Umbilical cord (tissue), 2 donors: ENCODE data around the gene CMPK2. TPM values are rescaled to one million over a fixed set of nuclear protein-coding genes. Genes with fewer than 3 reads are reported as not detected.
"Not testable (repeated sequence)": the region's sequence is repeated elsewhere in the genome, so short reads cannot be mapped to it uniquely, and the experiment has no call there.

Experiments
- DNase-seq: peaks from one replicate; pipeline ENCODE4 v3.0.0-alpha.2; 2015; ENCODE audit warnings: low spot score
- total RNA-seq: library from RNA; depleted of rRNA; stranded (reverse); fragments of >200 nt; gene quantifications from one replicate; pipeline ENCODE4 v1.2.3, GENCODE V29; 2014; ENCODE audit warnings: low replicate concordance; ENCODE audit not compliant: insufficient read depth

CMPK2 gene, protein sequence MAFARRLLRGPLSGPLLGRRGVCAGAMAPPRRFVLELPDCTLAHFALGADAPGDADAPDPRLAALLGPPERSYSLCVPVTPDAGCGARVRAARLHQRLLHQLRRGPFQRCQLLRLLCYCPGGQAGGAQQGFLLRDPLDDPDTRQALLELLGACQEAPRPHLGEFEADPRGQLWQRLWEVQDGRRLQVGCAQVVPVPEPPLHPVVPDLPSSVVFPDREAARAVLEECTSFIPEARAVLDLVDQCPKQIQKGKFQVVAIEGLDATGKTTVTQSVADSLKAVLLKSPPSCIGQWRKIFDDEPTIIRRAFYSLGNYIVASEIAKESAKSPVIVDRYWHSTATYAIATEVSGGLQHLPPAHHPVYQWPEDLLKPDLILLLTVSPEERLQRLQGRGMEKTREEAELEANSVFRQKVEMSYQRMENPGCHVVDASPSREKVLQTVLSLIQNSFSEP
- total RNA-seq = 15.6 TPM

DNA sequence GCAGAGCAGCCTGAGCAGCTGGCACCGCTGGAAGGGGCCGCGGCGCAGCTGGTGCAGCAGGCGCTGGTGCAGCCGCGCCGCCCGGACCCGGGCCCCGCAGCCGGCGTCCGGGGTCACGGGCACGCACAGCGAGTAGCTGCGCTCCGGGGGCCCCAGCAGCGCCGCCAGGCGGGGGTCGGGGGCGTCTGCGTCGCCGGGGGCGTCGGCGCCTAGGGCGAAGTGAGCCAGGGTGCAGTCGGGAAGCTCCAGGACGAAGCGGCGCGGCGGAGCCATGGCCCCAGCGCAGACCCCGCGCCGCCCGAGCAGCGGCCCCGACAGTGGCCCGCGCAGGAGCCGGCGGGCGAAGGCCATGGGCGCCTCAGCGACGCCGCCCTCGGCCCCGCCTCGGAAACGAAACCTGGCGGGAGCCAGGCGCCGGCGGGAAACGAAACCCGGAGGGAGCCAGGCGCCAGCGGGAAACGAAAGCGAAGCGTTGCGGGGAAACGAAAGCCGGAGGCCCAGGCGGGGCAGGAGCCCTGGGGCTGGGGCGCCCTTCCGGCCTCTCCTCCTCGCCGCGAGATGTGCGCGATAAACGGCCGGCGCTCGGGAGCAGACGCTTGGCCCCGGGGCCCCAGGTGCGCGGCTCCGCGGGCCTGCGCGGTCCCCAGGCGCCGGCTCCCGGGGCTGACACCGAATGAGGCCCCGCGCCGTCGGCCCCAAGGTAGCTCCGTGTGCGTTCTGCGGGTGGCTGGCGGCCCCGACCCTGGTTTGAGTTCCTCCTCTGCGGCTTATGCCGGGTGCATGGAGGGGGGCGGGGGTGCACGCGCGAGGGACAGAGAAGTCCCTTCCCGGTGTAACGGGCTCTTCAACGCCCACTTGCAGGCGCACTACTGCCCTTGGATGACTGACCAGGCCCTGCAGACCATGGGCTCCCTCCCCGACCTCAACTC lies at the start of gene CMPK2:
TSS of gene CMPK2 (minus strand) at position 562 of the 929 bp plus-strand sequence. CDS start at position 351, 211 bp downstream.
- DNase-seq = peak; percentile 64

GRCh38 chr2:6915399-6915798 lies 49.7 kb upstream of the CMPK2 start:
- DNase-seq = no peak

DNA sequence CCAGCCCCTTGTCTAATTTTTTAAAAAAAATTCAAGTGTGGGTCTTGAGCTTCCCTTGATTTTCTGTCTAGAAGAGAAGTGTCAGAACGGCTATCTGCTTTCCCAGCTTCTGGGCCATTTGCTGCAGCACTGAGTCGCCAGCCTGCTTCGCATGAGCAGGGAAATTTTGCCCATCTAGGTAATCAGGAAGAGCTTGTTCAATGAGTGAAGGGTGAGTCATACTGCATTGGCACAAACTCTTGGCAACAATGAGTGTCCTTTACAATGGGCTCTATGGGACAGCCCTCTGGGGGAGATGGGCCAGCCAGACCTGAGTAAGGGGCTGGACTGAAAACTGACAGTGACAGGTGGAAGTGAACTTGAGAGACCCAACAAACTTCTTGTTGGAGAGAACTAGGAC lies 49.1 kb upstream of the CMPK2 start:
- DNase-seq = no peak

- DNase-seq = no peak
Measured at GRCh38 chr2:6913415-6914157, 47.9 kb upstream of the CMPK2 start.

GRCh38 chr2:6911721-6912120 lies 46.0 kb upstream of the CMPK2 start:
- no peak for DNase-seq

- no peak for DNase-seq
Measured at GRCh38 chr2:6909431-6910385, 44.0 kb upstream of the CMPK2 start.

DNA sequence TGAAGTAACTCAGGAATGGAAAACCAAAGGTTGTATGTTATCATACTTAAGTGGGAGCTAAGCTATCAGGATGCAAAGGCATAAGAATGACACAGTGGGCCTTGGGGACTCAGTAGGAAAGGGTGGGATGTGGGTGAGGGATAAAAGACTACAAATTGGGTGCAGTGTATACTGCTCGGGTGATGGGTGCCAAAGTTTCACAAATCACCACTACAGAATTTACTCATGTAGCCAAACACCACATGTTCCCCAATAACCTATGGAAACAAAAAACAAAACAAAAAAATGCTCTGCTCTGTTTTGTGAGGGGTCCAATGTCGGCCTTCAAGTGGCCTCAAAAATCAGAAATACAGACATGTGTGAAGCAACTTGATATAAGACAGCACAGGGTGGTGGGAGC lies 42.6 kb upstream of the CMPK2 start:
- DNase-seq = no peak

DNA sequence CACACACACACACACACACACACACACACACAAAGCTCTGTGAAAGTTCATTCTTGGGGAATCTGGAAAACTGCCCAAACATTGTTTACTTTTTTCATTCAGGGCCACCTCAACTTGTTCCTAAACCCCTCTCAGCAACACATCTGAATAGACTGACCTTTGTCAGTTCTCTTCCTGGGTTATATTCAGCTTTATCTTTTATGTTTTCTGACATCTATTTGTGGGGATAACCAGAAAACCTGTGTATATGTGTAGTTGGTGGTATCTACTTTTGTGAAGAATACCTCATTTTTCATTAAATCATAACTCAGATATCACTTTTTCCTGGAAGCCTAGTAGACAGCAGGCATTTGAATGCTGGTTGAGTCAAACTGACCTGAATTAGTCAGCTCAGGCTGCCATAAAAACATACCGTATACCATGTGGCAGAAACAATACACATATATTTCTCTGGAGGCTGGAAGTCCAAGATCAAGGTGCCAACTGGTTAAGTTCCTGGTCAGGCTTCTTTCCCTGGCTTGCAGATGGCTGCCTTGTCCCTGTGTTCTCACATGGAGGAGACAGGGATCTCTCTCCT lies 40.5 kb upstream of the CMPK2 start:
- no peak for DNase-seq

DNA sequence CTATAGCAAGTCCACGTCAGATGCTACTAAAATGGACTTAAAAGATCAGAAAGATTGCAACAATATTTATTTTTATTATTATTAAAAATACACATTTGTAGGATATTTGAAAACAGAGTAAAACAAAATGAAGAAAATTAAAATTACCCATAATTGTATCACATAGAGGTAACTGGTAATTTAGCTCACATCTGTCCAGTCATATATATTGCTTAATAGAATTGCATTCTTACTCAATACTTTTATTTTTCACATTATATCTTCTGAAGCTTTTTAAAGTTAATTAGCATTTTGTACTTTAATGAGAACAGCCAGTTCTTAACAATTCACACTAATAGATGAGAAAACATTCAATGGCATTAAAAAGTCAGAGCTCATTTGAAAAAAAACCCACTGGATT lies 40.0 kb upstream of the CMPK2 start:
- no peak for DNase-seq

DNA sequence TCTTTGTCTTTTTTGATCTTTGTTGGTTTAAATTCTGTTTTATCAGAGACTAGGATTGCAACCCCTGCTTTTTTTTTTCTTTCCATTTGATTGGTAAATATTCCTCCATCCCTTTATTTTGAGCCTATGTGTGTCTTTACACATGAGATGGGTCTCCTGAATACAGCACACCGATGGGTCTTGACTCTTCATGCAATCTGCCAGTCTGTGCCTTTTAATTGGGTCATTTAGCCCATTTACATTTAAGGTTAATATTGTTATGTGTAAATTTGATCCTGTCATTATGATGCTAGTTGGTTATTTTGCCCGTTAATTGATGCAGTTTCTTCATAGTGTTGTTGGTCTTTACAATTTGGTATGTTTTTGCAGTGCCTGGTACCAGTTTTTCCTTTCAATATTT lies 36.9 kb upstream of the CMPK2 start:
- DNase-seq = not testable (repeated sequence)

DNA sequence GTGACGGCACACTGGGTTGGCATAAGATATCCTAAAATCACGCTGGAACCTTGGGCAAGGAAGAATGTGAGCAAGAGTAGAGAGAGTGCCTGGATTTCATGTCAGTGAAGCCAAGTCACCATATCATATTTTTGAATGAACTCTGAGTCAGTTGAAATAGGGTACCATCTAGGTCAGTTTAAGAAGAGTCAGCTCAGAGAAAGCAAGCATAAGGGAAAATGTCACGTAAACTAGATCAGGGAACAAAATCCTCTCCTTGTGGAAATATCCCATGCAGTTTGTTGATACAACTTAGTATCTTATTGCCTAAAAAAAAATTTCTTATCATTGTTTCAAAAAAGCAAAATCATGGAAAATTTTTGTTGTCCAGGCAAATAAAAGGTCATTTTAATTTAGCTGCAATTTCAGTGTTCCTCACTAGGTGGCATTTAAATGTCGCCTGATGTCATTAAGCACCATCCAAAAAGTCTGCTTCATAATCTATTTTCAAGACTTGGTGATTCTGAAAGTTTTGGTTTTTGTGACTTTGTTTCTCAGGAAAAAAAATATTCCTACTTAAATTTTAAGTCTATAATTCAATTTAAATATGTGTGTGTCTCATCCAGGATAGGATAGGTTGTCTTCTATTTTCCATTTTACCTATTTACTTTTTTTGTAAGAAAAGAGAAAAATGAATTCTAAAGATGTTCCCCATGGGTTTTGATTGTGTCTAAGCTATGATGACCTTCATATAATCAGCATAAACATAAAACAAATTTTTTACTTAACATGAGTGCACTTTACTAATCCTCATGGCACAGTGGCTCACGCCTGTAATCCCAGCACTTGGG lies 31.4 kb upstream of the CMPK2 start:
- DNase-seq = peak; percentile 59

GRCh38 chr2:6893876-6894482 lies 28.3 kb upstream of the CMPK2 start:
- no peak for DNase-seq

DNA sequence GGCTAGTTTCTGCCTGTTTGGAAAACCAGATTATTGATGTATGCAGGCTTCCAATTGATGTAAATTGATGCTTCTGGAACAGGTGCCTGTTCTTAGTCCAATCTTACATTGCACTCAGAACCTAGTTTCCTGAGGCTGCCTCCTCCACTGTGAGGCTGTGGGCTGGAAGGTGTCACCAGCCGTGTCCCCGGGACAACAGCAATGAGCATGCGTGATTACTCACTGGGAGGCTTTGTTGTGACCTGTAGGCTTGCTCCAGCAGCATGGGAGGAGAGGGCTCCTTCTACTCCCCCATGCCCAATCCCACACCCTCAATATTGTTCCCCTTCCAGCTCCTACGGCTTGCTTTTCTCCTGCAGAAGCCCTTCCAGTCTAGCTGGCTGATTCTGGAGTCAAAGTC lies 23.0 kb upstream of the CMPK2 start:
- no peak for DNase-seq

GRCh38 chr2:6887751-6888192 lies 22.1 kb upstream of the CMPK2 start:
- DNase-seq = no peak

- DNase-seq = no peak
Measured at GRCh38 chr2:6885968-6886367, 20.3 kb upstream of the CMPK2 start.

DNA sequence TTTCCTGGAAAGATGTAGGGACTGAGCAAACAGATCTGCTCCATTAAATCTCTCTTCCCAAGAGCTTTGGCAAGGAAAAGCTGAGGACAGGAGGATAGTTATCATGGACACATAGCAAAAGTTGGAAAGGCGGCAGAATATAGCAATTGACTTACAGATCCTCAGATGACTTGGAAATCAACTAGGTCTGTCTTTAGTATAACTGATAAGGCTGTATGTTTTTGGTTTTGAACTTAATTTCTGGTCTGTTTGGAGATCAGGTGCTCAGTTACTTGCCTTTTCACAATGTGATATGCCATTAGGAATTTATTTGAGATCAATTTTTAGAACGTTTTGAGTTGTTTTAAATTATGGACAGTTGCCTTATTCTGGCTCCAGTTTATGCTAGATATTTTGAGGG lies 19.8 kb upstream of the CMPK2 start:
- no peak for DNase-seq

DNA sequence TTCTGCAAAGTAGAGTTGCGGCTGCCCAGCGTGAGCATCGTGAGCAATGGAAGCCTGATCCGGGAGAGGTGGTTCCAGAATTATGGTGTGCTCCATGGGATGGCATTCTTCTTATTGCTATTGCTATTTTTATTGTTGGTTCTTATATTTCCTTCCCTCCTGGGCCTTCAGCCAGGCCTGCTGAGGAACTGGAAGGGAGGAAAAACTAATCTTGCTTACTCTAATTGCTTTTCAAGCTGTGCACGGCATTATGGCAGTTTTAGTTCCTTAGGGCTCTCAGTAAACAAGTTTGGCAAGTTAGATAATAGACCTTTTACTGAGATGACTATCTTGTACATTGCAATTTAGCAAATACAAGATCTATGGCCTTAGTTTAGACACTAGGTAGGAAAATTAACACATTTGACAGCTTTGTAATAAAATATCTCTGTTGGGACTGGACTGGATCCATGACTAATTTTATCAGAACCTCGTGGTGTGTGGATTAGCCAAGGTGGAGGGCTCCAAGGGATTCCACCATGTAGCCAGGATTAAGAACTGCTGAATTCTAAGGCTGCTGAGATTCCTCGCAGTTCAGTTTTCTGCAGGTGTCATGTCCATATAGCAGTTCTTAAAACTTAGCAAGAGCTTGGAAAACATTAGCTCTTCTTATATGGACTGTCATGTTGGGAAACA lies 17.9 kb upstream of the CMPK2 start:
- DNase-seq = peak; percentile 22

- DNase-seq = no peak
Measured at GRCh38 chr2:6881516-6881915, 15.8 kb upstream of the CMPK2 start.
